ENCODE data around the gene CLCF1.

Gene CLCF1

DNA sequence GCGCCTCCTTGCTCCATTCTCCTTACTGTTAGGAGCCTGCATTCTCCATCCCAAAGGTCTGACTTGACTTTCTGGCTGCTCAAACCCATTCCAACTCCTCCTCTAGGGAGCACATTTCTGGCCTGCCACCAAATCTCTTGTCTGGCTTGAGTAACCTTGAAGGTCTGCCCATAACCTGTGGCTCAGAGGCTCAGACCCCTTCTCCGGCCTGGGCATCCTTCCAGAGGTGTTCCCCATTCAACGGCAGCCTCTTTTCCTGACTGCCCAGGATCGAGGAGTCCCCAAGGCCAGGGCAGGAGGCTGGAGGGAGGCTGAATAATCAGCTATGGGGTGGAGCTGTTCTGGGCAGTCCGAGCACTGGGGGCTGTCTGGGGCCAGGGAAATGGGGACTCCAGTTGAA lies 20.6 kb upstream of the CLCF1 start:
- no peak for DNase-seq

DNA sequence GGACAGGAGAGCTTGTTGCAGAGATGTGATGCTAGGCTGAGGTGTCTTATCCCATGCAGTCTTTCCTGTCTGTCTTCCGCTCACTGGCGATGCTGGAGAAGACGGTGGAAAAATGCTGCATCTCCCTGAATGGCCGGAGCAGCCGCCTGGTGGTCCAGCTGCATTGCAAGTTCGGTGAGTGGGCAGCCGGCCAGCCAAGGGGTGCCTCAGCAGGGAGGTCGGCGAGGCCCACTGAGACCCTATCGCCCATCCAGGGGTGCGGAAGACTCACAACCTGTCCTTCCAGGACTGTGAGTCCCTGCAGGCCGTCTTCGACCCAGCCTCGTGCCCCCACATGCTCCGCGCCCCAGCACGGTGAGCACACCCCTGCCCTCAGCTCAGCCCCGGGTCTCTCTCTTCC lies 20.0 kb upstream of the CLCF1 start:
- DNase-seq, result no peak

DNA sequence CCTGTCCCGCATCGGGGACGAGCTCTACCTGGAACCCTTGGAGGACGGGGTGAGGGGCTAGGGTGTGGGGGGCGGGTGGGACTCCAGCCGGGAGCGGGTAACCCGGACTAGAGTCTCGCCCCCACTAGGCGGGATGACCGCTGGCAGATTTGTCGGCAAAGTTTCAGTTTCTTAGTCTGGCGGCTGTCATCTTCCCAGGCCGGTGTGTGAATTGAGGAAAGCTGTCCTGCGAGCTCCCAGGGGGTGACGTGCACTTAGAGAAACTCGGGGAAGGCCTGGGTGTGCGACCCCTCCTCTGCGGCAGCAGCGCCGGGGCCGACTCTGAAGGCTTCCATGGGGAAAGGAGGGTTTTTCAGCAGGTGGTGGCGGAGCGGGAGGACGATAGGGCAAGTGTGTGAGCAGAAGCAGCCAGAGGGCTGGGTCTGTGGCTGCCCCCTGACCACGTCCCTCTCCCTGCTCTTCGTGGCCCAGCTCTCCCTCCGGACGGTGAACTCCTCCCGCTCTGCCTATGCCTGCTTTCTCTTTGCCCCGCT lies 18.9 kb upstream of the CLCF1 start:
- no peak for DNase-seq

DNA sequence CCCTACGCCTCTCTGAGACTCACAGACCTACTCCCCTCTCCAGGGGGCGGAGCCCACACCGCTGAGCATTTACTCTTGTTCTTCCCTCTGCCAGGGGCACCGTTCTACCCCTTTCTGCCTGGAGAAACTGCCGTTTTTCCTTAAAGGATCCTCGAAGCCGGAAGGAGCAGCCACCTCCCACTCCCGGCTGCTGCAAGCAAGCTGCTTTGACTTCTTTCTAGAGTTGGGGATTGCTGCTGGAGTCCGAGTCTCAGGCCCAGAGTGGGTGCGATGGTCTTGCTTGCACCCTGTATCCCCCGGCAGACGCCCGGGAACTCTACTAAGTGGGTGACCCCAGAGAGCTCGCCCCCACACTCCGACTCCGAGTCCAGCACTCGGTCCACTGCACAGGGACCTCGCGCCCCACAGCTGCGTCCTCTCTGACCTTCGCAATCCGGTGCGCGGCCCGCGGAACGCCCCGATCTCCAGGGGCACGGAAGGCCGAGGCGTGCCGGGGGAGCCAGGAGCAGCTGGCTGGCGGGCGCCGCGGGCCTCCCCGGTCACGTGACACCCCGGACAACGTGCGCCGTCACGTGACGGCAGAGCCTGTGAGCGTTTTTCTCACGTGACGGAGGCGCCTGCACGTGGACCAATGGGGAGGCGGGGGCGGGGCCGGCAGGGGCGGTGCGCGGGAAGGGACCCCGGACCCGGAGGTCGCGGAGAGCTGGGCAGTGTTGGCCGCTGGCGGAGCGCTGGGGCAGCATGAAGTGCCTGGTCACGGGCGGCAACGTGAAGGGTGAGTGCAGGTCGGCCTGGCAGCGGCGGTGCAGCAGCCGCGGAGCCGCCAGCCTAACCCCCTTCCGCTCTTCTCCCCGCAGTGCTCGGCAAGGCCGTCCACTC lies 18.1 kb upstream of the CLCF1 start, which contains the start of gene RAD9A:
Gene RAD9A (plus strand): TSS at position 683 of the 879 bp plus-strand sequence. CDS start 59 bp downstream, at position 742.
- DNase-seq, result peak; percentile 66

DNA sequence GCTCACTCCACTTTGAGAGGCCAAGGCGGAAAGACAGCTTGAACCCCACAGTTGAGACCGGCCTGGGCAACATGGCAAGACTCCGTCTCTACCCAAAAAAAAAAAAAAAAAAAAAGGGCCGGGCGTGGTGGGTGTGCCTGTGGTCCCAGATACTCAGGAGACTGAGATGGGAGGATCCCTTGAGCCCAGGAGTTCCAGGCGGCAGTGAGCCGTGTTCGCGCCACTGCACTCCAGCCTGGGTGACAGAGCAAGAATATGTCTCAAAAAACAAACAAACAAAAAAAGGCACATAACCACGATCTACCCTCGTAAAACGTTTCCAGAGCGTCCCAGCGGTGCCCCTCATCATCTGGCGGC lies 17.5 kb upstream of the CLCF1 start:
- DNase-seq, result no peak

DNA sequence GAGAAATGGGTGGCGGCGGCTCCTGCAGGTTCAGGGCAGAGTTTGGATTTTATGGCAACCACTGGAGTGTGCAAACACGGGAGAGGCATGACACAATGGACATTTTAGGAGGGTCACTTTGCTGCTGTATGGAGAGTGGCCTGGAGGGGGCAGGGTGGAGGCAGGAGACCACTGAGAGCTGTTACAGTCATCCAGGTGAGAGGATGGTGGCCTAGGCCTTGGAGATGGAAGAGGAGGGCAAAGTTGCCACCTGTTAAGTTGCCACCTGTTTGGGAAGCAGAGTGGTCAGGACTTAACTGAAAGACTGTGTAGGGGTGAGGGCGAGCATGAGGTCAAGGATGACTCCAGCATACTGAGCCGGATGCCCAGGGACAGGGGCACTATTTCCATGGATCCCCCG lies 16.1 kb upstream of the CLCF1 start:
- no peak for DNase-seq

DNA sequence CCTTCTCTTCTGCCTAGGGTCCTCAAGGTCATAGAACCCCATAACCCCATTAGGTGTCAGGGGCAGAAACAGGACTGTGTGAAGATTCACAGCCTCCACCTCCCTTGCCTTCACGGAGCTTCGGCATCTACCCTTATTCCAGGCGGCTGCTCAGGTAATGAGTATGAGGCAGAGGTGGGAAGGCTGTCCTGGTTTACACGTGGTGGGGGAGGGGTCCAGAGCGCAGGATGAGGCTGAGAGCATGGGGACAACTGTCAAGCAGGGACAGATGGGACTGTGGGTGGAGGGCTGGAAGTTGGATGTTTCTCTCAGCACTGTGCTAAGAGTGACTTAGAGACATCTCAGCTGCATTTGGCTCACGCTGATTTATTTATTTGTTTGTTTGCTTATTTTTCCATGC lies 14.1 kb upstream of the CLCF1 start:
- no peak for DNase-seq

DNA sequence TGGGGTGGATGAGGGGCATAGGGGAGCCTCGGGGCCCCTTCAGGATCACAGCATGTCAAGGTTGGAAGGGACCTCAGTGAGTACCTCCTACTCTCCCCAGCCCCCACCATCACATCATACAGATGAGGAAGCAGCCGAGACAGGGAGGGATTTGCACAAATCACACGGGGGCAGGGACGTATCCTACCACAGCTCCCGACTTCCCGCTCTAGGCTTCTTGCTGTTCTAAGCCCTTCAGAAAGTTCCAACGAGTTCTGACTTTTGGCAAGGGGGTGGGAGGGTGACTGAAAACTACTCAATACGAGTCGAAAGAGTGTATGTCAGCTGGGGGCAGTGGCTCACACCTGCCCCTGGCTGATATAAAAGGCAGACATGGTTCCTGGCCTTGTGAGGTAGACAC lies 13.7 kb upstream of the CLCF1 start:
- no peak for DNase-seq

DNA sequence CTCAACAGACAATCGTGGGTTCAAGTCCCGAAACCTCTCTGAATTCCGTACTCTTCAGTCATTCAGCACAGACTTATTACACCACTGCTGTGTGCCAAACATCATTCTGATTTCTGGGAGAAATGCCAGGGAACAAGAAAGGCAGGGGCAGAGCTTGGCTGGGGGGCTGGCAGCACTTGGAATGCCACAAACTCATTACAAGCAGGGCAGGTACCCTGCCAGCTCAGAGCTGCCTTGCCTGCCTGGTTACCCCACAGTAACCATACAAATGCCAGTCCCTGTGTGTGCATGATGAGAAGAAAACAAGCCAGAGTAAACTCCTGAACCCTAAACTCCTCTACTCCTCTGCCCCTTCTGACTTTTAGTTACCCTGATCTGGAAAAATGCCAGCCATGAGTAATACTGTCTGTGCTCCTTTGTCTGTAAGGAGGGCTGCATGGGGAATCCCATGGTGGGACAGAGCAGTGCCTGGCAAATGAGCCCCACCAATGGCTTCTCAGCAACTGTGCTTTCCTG lies 11.5 kb upstream of the CLCF1 start:
- DNase-seq, result no peak

DNA sequence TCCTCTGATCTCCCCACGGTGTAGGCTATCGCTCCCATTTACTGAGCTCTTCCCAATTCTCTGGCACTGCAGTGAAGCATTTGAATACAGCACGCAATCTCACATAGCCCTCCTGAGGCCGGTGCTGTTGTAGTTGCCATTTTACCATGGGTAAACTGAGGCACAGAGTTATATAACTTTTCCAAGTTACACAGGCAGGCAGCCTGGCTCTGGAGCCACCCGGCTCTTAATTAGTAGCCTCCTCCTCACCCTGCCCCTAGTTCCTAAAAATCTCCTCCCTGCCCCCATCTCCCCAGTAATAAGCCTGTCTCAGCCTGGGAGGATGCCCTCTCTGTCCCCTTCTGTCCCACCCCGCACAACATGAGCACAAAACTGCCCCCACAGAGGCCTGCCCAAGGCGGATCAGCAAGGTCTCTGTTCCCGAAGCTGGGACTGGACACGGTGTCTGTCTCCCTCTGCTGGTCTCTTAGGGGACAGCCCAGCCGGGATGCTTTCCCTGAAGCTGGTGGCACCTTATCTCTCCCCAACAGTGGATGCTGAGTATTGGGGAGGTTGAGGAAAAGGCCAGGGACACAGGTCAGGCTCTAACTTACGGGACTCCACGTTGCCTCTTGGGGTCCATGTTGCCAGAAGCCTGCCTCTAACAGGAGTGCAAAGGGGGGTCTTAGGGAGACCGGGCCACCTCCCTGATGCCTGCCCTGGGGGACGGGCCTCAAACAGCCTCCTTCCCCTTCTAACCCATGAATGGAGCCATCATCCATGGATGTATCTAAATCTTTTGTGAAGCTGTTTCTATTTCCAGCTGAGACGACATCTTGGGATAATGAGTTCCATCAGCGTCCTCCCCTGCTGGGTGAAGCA lies 9.1 kb upstream of the CLCF1 start:
- peak; percentile 58 for DNase-seq

DNA sequence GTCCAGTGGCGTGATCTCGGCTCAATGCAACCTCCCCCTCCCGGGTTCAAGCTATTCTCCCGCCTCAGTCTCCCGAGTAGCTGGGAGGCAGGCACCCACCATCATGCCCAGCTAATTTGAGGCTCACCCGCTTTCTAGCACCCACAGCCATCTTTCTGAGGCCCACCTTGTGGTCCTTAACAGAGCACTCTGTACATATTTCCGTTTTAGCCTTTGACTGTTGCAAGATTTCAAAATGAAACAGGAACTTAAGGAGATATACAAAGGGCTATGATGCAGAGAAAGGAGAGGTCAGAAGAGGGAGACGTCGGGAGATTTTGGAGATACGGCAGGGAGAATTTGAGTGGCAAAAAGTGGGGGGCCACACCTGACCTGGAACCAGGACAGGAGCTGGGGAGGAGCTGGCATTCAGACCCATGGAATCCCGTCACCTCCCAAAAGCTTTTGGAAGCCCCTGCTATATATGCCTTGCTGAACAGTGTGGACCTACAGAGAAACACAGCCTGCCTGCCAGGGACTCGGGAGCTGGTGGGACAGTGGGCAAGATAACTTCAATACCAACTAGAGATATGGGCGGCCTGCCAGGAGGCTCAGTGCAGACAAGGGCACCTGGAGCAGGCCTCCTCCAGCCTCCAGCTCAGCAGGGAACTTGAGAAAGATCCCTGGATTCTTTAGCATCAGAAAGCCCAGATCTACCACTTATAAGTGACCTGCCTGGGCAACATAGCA lies 8.0 kb upstream of the CLCF1 start:
- DNase-seq, result no peak

DNA sequence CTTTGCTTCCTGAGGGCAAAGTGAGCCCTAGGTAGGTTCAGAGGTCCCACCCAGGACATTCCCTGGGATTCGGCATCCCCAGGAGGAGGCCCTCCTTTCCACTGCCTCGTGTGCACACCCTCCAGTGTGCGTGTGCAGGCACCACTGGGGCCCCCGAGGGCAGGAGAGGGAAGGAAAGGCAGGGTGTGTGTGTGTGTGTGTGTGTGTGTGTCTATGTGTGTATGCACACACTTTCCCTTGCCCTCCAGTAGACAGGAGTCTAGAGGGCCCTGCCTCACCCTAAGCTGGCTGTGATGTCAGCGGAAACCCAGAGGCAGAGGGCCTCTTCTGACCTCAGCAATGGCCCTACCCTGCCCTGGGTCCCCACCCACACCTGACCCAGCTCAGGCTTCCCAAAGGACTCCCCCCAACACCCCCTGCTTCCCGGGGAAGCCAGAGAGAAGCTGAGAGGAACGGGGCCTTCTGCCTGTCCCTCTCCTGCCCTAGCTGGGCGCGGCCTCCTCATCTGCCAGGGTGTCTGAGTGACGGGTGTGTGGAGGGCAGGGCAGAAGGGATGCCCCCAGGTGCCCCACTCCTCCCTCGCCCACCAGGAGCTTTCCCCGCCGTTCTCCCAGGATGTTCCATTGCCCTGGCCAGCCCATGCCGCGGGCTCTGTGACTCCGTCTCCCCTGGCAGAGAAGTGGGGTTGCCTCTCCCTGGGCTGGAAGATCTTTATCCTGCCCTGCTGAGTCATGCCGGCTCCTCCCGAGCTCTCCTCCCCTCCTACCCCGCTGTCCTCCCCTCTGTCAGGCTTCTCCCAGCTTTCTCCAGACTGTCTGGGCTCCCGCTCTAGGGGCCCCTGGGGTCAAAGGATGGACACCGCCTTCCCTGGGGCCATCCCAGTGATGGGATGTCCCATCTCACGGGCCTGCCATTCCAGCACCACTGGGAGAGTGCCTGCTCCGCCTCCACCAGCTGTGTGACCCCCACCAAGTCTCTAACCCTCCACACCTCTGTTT lies 6.0 kb upstream of the CLCF1 start:
- no peak for DNase-seq

DNA sequence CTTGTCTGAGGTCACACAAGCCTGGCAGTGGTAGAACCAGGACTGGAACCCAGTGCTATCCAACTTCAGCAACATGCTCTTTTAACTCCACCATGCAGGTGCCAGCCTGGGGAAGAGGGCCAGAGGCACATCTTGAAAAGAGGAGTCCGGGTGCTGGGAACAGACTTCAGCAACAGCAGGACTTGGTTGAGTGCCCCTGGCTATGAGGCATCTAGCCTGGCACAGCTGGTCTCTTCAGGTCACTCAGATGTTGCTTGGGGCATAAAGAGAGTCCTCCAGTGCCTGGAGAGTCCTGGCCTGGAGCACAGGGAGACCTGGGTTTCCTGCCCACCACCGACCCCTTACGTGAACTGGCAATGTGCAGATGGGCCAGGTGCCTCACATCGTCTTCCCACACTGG lies 5.1 kb upstream of the CLCF1 start:
- no peak for DNase-seq

DNA sequence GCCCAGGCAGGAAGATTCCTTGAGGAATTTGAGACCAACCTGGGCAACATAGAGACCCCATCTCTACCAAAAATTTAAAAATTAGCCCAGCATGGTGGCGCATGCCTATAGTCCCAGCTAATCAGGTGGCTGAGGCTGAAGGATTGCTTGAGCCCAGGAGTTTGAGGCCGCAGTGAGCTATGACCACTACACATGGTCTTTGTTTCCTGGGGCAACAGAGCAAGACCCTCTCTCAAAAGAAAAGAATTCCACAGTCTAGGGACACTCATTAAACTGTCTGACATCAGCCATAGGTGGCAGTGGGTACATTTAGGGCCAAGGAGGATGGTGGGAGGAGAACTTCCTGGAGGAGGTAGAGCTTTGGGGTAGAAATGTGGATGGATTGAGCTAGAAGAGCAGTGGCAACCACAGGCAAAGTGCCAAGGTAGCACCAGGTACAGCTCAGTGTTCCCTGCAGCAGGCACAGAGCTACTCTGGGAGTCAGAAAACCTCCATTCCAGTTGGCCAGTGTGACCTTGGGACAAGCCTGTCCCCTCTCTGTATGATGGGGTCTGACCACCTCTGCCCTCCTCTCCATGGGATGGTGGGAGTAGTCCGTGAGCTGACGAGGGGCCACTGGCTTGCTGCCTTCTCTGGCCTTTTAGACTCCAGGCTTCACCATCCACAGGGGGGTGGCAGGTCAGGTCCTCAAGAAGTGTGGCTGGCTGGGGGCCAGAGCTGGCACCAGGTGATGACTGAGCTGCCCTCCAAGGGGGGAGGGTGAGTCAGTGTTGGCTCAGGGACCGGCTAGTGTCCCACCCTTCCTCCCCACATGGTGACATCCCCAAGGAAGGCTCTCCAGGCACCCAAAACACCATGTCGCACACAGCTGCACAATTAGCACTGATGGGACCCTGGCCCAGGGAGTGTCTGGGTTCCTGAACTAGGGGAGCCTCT lies 3.7 kb upstream of the CLCF1 start:
- no peak for DNase-seq

DNA sequence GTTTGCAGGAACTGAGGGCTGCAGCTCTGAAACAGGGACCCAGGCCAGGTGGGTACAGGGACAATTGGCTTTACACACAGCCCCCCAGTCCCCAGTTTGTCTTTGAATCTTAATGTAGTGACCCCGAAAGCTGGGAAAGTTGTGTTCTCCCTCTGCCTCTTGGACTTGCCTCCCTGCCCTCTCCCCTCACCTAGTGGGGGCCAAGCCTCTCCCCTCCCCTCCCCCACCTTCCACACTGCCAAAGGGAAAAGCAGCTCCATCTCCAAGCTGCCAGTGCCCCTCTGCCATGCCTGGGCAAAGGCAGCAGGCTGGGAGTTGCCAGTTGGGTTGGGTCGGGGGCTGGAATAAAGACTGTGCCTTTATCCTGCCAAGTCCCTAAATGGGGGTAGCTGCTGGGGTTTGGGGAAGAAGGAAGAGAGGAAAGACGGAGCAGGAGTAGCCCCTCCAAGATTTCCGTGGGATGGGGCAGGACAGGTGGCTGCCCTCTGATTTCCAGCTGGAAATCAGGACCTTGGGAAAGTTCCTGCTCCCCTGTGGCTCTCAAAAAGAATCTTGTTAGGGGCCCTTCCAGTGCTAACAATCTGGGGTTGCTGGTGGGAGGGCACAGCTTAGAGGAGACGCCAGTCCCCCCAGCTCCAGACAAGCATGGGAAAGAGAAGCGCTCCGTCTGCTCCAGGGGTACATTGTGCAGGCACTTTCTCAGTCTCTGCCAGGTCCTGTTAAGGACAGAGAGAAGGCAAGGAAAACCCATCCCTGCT lies 2.8 kb upstream of the CLCF1 start:
- DNase-seq, result no peak

DNA sequence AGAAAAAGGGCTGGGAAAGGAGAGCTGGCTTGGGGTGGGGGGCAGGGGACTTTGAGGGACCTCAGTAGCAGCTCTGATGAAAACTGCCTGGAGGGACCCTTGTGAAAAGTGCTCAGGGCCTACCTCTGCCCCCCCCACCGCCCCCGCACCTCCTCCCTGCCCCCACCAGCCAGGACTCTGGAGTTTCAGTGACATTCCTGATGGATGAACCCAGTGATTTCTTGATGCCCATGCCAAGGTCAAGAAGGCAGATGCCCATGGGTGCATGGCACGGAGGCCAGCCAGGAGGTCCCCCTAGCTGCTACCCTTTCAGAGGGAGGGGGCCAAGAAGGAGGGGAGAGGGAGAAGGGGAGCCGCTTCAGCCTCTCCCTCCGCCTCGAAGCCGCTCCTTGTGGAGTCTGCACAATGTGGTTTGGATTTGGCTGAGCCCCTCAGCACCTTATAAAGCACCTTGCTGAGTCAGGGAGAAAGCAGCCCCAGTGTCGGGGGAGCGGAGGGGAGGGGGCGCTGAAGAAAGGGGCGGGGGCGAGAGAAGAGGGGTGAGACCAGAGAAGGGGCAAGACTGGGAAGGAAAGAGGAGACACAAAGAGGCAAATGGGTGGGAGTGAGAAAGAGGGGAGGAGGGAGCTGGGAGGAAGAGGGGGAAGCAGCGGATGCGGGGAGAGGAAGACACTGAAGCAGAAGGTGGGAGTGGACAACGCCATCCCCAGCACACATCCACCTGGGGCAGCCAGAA lies 2.1 kb upstream of the CLCF1 start:
- DNase-seq, result no peak

DNA sequence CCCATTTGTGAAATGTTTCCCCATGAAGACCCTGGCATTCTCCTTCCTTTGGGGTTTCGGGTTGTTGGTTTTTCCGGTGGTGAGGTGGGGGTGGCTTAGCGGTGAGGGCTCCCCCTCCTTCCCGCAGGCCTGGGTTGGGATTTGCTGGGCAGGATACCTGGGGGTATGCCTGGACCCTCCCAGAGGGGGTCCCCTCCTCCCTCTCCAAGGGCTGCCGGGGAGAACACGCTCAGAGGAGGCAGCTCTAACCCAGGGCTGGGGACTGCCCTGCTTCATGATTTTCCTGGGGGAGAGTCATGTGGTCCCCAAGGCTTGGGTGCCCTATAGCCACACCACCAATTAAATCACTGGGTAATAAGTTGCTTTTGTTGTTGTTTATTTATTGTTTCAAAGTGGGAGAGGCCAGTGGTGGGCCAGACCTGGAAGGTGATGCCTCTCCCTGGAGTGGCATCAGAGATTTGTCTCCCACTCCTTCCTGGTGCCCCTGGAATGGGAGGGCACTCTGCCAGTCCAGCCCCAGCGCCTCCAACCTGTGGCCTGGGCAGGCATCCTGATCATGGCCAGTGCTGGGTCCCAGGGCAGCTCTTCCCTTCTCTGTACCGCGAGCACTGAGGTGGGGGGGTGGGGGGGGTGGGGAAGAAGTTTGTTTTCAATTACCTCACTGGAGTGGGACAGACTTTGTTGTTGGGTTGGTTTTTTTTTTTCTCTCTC lies 1.3 kb upstream of the CLCF1 start:
- no peak for DNase-seq
